Measurements from ENCODE around the gene TCTA. TPM values are rescaled to one million over a fixed set of nuclear protein-coding genes. Genes with fewer than 3 reads are reported as not detected.

The TCTA gene
- total and polyA plus RNA-seq, 9 of the 15 experiments (the other 6 are each of a cell fraction or from before 2014, with no cell fraction given), result 4.0 to 15.4 (median 8.2) TPM

- Histone ChIP-seq H3K36me3 (ENCODE audit: control insufficient read depth, insufficient read depth, low read length) (peaks cover 76% of the 10 kb centered on the region), H3K9me1 (ENCODE audit: control insufficient read depth, insufficient read depth, low read length) (no peaks in the 10 kb centered on the region), H3K9me3 (replicated peaks; ENCODE audit: control insufficient read depth, insufficient read depth, low read depth, low read length) (no peaks in the 10 kb centered on the region), H3K9ac (ENCODE audit: insufficient read depth in 1 of 2, low read depth in 2 of 2, low read length in 2 of 2) (no peak overlapping the region), H3K4me3 (no peak overlapping the region), H2AFZ (ENCODE audit: low read depth, low read length) (no peak overlapping the region), H3K79me2 (ENCODE audit: control insufficient read depth, insufficient read depth, low read length) (peaks cover 44% of the 10 kb centered on the region), H4K20me1 (replicated peaks; ENCODE audit: control insufficient read depth, insufficient read depth, low read length) (peaks cover 5% of the 10 kb centered on the region; the same call in 1 of the 2 replicates), H3K4me2 (ENCODE audit: insufficient read depth, low read length) (no peak overlapping the region), H3K27me3 (ENCODE audit: control insufficient read depth in 2 of 2, insufficient read depth in 2 of 2, low read length in 2 of 2) (no peaks in the 10 kb centered on the region), H3K27ac (ENCODE audit: extremely low read depth, low read depth, low read length) (no peak overlapping the region), H3K4me1 (replicated peaks in 1 of 2; ENCODE audit: control insufficient read depth in 2 of 2, insufficient read depth in 2 of 2, low read length in 2 of 2) (no peaks in the 10 kb centered on the region)
- intact Hi-C loops (cut with micrococcal nuclease) (no loop called here), in situ Hi-C loops (cut with MboI) (no loop called here)
- CTCF ChIA-PET (ENCODE audit: low intra/inter-chr PET ratio), result no interaction called here
- DNase-seq (ENCODE audit: extremely low read depth in 1 of 4, low spot score in 3 of 4), result no peak
- no TSS peak for BruUV-seq (replicated peaks)
- POLR2A ChIA-PET, result no interaction called here
- no peak for ATAC-seq
- 79% methylated on average over 6 of the region's 6 CpGs for WGBS (ENCODE audit: insufficient coverage, low coverage, missing lambda C conversion rate)
- FAIRE-seq, result no peak
- TF ChIP-seq EZH2 (IDR thresholded peaks at IDR 0.05; ENCODE audit: borderline replicate concordance, low read depth, low read length), result no peak
- no peak for TF ChIP-seq KLF1 (tag; IDR thresholded peaks at IDR 0.05)
- no peak for TF ChIP-seq DDX20 (tag; IDR thresholded peaks at IDR 0.05; ENCODE audit: low read depth)
- no peak for TF ChIP-seq ZNF12 (CRISPR knock-in tag; IDR thresholded peaks at IDR 0.05)
- TF ChIP-seq RBM14 (IDR thresholded peaks at IDR 0.05; ENCODE audit: borderline replicate concordance, insufficient read depth, low read depth, low read length), result no peak
- no peak for TF ChIP-seq ZNF584 (CRISPR knock-in tag; IDR thresholded peaks at IDR 0.05; ENCODE audit: low read depth)
- TF ChIP-seq POLR2AphosphoS2 (IDR thresholded peaks at IDR 0.05; ENCODE audit: low read length), result no peak
Measured at GRCh38 chr3:49370585-49371290, 41.5 kb upstream of the TCTA start.

Measured in K562 (cell line).